HG02943 (cell line): ENCODE results near the gene SUMO2.
A peak's percentile ranks its signal among the peaks of the same experiment; 100 is the strongest.
"Not testable (repeated sequence)": the region's sequence is repeated elsewhere in the genome, so short reads cannot be mapped to it uniquely, and the experiment has no call there.

Source experiments
- ATAC-seq: cut with Tn5 transposase; IDR thresholded peaks from one replicate; pipeline ENCODE4 v1.9.1; 2021; ENCODE audit warnings: mild to moderate bottlenecking, low read depth, moderate library complexity; ENCODE audit not compliant: unreplicated experiment

The SUMO2 gene

GRCh38 chr17:75182569-75183436 lies at the start of gene SUMO2:
Gene SUMO2 (minus strand): TSS chr17:75182959. CDS start chr17:75182834, 125 bp downstream.
- ATAC-seq = peak; percentile 64

GRCh38 chr17:75231741-75232464 lies 49.1 kb upstream of the SUMO2 start:
- ATAC-seq = no peak

- no peak for ATAC-seq
Observed at GRCh38 chr17:75231071-75231470, 48.3 kb upstream of the SUMO2 start.

- no peak for ATAC-seq
Observed at GRCh38 chr17:75228847-75229246, 46.1 kb upstream of the SUMO2 start.

- ATAC-seq = no peak
Observed at GRCh38 chr17:75228305-75228704, 45.5 kb upstream of the SUMO2 start.

GRCh38 chr17:75227729-75228128 lies 45.0 kb upstream of the SUMO2 start:
- ATAC-seq = no peak

- no peak for ATAC-seq
Observed at GRCh38 chr17:75225016-75225415, 42.3 kb upstream of the SUMO2 start.

- ATAC-seq = no peak
Observed at GRCh38 chr17:75219815-75220214, 37.1 kb upstream of the SUMO2 start.

GRCh38 chr17:75218131-75218530 lies 35.4 kb upstream of the SUMO2 start:
- no peak for ATAC-seq

GRCh38 chr17:75209061-75209460 lies 26.3 kb upstream of the SUMO2 start:
- no peak for ATAC-seq

GRCh38 chr17:75208161-75208560 lies 25.4 kb upstream of the SUMO2 start:
- no peak for ATAC-seq

GRCh38 chr17:75207760-75208159 lies 25.0 kb upstream of the SUMO2 start:
- no peak for ATAC-seq

- ATAC-seq = not testable (repeated sequence)
Observed at GRCh38 chr17:75207050-75207407, 24.3 kb upstream of the SUMO2 start.

GRCh38 chr17:75205793-75206163 lies 23.0 kb upstream of the SUMO2 start:
- no peak for ATAC-seq

- peak; percentile 63 for ATAC-seq
Observed at GRCh38 chr17:75205037-75205792, 22.5 kb upstream of the SUMO2 start, which contains the start of gene NUP85. Gene NUP85 (plus strand): TSS chr17:75205679. CDS start chr17:75205762, 83 bp downstream.

GRCh38 chr17:75199886-75200618 lies 17.3 kb upstream of the SUMO2 start:
- no peak for ATAC-seq

GRCh38 chr17:75194879-75195278 lies 12.1 kb upstream of the SUMO2 start:
- ATAC-seq = no peak

GRCh38 chr17:75191584-75191983 lies 8.8 kb upstream of the SUMO2 start:
- no peak for ATAC-seq

- ATAC-seq = no peak
Observed at GRCh38 chr17:75188614-75189013, 5.9 kb upstream of the SUMO2 start.
